ENCODE data around the gene GALNT11.

- TF ChIP-seq CTCF (IDR thresholded peaks at IDR 0.05; ENCODE audit: borderline replicate concordance, extremely low read depth, low read length, poor library complexity, severe bottlenecking) (no peak), EZH2 (IDR thresholded peaks at IDR 0.05; ENCODE audit: borderline replicate concordance, low read depth, low read length, severe bottlenecking) (no peak)
Measured at GRCh38 chr7:152140067-152140466, 114.6 kb downstream of the GALNT11 start.

Data from DND-41 (cell line).